HG03354 (cell line): ENCODE results near the gene SH3PXD2B.

Experiments
- ATAC-seq: cut with Tn5 transposase; IDR thresholded peaks from one replicate; pipeline ENCODE4 v1.9.1; 2021; ENCODE audit warnings: mild to moderate bottlenecking; ENCODE audit not compliant: unreplicated experiment, poor library complexity, severe bottlenecking

Gene SH3PXD2B

GRCh38 chr5:172440486-172440885 lies 13.8 kb downstream of the SH3PXD2B start:
- ATAC-seq = no peak

GRCh38 chr5:172439785-172440477 lies 14.4 kb downstream of the SH3PXD2B start:
- ATAC-seq = no peak

- no peak for ATAC-seq
Measured at GRCh38 chr5:172438319-172438668, 16.0 kb downstream of the SH3PXD2B start.

- ATAC-seq = no peak
Measured at GRCh38 chr5:172437445-172438318, 16.6 kb downstream of the SH3PXD2B start.

GRCh38 chr5:172436879-172437369 lies 17.4 kb downstream of the SH3PXD2B start:
- no peak for ATAC-seq

- ATAC-seq = no peak
Measured at GRCh38 chr5:172436078-172436878, 18.0 kb downstream of the SH3PXD2B start.

GRCh38 chr5:172435362-172436077 lies 18.8 kb downstream of the SH3PXD2B start:
- ATAC-seq = no peak

- no peak for ATAC-seq
Measured at GRCh38 chr5:172434251-172434650, 20.1 kb downstream of the SH3PXD2B start.

GRCh38 chr5:172433513-172433912 lies 20.8 kb downstream of the SH3PXD2B start:
- no peak for ATAC-seq

GRCh38 chr5:172433071-172433470 lies 21.3 kb downstream of the SH3PXD2B start:
- no peak for ATAC-seq

- no peak for ATAC-seq
Measured at GRCh38 chr5:172430354-172430753, 24.0 kb downstream of the SH3PXD2B start.

- ATAC-seq = no peak
Measured at GRCh38 chr5:172429201-172429940, 25.0 kb downstream of the SH3PXD2B start.

GRCh38 chr5:172428224-172429166 lies 25.8 kb downstream of the SH3PXD2B start:
- ATAC-seq = no peak

GRCh38 chr5:172427202-172427601 lies 27.1 kb downstream of the SH3PXD2B start:
- no peak for ATAC-seq

- no peak for ATAC-seq
Measured at GRCh38 chr5:172426086-172426485, 28.2 kb downstream of the SH3PXD2B start.

- no peak for ATAC-seq
Measured at GRCh38 chr5:172425402-172425801, 28.9 kb downstream of the SH3PXD2B start.

GRCh38 chr5:172424808-172425207 lies 29.5 kb downstream of the SH3PXD2B start:
- ATAC-seq = no peak

GRCh38 chr5:172424111-172424490 lies 30.2 kb downstream of the SH3PXD2B start:
- no peak for ATAC-seq
